ENCODE results near the gene MED13L.

MED13L gene

DNA sequence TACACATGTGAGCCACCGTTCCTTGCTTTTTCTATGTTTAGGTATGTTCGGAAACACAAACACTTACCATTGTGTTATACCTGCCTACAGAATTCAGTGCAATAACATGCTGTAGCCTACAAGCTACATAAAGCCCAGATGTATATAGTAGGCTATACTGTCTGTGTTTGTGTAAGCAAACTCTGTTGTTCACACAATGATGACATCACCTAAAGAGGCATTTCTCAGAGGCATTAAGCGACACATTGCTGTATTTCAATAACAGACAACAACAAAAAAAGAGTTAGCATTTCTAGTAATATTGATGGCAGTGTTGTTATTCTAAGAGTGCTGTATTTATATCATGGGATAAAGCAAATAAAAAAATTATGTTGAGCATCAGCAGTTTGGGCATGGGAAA, 70.2 kb downstream of the MED13L start:
- no peak for FAIRE-seq

DNA sequence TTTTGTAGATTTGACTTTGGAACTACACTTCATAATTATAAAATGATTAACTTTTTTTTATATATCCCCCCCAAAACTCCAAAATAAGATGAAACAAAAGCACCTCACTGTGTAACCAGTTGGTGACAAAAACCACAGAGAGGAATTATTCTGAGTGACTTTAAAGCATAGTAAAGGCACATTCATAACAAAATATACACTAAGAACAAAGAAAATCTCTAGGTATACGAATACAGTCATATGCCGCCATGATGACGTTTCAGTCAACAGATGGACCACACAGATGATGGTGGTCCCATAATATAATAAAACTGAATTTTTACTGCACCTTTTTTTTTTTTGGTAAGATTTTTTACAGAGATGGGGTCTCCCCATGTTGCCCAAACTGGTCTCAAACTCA, 70.7 kb downstream of the MED13L start:
- no peak for FAIRE-seq

DNA sequence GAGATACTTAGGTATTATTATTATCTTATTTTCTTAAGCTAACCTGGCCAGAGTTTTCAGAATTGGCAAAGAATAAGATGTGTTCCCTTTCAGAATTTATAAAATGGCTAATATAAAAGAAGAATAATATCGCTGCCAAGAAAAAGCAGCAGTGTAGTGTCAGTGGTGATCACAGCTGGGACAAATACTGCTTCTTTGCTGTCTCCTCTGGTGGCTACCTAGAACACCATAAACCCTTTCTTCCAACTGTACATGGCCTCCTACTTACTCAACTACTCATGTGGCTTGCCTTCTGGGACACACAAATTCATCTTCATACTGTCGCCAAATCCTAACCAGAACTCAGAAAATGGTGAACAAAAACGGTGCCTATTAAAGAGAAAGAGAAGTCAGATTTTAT, 72.7 kb downstream of the MED13L start:
- FAIRE-seq: no peak

DNA sequence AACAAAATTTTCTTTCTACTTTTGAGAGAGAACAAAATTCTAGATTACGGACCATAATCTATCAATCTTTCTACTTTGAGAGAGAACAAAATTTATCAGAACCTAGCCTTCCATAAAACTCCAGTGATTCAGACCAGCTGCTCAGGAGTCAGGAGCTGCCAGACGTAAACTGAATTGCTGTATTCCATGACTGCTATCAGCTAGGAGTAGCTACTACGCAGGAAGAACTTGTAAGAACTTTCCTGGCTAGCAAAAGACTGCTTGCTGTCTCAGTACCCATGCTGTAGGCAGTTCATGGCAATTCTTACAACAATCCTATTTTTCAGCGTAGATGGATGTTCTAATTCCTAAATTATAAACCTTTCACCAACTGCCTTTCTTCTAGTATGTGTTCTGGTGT, 73.3 kb downstream of the MED13L start:
- FAIRE-seq: no peak

DNA sequence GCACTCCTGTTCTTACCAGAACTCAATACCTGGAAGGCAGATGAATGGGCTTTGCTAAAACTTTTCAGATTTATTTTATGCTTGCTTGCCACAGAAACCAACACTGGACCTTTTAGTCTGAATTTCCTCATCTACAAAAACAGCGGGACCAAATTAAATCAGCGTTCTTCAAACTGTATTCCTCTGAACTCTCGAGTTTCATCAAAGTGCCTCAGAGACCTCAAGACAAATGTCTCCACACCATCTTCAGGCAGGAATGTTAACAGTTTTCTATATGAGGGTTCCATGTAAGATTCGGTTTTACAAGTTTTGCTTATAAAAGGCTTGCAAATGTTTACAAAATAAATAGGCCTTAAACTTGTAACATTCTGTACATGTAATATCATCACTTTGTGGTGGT, 74.6 kb downstream of the MED13L start:
- no peak for FAIRE-seq

DNA sequence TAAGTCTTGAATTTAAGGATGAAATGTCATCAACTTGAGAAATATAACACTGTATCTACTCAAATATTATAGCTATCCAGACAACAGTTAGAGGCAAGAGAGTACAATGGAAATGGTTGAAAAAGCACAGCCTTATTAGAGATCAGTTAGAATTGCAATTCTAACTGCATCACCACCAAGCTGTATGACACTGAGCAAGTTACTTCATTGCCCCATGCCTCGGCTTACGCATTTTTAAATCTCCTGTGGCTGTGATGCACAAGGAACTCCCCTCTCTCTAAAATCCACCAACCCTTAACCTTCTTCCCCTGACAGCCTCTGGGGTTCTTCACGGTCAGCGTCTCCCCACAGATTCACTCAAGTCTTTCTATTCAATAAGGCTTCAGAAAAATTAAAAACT, 75.1 kb downstream of the MED13L start:
- FAIRE-seq: peak; percentile 9

DNA sequence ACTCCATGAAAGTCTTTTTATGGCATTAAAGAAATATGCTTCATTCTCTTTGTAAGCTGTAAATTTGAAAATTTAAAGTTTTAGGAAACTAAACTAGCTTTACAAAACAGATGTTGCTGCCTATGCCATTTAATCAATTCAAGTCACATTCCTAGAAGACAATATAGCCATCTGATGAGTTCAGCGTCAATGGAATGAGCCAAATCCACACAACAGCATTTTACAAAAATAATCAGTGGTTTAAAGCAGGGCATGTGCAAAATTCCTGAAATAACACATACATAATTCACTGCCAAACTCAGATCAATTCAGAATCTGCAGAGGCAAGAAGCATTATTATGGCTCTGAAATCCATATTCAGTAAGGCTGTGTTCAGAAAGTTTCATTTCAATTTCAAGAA, 75.6 kb downstream of the MED13L start:
- no peak for FAIRE-seq

DNA sequence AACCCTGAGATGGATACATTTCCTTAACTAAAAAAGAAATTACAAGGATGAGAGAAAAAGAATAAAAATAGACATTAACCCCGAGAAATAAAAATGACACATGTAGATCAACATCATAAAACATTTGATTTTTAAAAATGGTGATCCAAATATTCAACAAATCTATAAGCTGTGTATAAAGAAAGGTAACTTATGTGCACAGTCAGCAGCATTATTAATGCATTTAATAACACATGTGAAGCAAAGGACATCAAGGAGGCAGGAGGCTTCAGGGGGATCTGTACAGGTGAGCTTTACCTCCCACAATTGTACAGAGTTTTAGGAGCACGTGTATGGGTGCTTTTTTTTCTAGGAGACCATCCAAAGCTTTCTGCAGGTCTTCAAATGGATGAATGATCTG, 76.1 kb downstream of the MED13L start:
- FAIRE-seq: peak; percentile 78

DNA sequence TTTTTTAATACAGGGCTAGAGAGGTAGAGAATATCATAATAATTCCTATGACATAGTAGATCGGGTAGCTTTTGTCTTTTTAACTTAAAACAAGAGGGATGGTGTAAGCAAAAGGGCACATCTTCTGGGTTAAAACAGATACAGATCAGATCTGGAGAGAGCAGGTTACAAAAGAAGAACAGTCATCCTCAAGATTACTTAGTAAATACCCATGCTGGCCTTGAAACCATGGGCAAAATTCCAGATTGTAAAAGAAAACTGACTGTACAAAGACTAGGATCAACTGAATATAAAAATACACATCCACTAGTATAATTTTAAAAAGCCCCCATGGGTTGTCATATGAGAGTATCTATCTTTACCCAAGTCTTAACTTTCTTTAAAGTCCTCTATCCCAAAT, 76.7 kb downstream of the MED13L start:
- FAIRE-seq: no peak

DNA sequence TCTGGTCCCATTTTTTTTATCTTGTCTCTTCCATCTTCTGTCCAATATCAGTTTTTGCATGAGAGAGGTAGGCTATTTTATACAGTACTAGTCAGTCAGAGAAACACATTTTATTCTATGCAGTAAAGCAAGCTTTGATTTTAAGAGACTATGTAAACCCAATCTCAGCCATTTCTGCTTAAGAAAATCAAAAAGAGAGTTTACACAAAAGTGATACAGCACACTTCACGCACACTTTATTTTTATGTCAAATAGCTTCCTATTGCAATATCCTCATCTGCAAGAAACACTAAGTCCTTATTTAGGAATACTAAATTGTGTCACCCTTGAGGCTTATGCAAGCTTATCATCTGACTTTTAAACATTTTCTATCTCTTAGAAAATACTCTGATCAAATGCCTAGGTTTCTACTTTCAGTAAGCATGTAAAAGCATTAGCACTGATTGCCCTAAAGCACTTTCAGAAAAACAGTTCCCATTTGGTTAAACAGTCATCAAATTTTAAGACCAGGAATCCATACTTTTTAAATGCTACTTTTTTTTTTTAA, 78.3 kb downstream of the MED13L start:
- no peak for FAIRE-seq

DNA sequence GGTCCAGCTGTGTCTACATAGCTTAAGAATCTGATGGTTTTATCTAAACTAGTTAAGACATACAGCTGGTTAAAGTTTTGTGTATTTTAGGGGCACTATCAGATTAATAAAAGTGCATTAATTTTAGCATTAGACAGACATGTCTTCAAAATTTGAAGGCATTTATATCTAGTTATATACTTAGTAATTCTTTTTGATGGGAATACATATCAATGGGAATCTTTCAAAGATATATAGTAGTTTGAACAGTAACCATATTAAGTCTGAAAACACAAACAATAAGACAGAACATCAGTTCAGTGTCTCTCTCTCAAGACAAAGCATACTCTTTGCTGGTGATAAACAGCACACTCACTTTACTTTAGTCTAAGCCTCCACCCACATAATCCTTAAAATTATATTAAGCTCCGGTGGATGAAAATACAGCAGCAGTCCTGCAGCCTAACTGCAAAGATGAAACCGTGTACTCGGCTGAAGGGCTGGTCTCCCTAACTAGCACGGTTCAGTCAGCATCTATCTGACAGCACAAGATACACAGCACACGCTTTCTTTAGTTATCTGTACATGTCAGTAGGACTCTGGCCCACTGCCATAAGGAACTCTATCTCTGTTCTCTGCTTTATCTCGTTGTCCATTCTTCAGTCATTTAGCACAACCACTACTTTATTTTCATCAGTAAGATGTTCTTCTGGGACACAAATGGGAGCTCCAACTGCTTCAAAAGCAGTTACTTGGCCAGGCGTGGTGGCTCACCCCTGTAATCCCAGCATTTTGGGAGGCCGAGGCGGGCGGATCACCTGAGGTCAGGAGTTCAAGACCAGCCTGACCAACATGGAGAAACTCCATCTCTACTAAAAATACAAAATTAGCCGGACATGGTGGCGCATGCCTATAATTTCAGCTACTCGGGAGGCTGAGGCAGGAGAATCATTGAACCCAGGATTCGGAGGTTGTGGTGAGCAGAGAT, 80.5 kb downstream of the MED13L start:
- FAIRE-seq: peak; percentile 52

DNA sequence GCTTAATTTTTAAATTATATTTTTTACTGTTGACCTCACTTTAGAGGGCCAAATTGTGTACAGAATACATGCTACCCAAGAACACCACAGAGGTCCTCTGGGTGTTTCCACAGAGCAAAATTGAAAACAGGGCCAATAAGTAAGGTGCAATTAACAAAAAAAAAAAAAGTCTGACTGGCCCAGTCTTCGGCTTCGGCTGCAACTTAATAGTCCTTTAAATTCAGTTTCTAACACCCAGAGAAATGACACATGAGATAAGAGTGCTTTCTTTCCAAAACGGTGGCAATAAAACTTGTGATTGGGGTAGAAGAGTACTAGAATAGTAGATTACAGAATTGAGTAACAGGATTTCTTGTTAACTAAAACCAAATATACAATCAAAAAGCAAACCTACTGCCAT, 81.3 kb downstream of the MED13L start:
- no peak for FAIRE-seq

DNA sequence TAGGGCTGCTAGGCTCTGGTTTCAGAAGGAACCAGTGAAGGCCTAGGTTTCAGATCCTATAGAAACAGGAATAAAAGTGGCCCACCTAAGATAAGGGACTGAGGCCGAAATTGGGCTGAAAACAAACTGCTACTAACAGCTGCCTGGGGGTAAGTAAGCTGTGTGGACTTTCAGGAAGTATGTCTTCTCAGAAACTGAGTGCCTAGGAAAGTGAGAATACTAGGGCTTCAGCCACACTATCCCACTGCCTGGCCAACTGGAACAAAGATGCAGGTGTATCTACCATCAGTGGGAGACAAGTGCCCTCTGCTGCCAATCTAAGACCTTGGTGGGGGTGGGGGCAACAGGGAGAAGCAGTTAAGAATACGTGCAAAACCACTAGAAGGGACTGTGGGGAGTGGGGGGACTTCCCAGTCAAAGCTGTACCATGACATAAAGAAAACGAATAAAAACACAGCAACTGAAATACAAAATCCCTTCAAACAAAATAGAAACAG, 82.5 kb downstream of the MED13L start:
- FAIRE-seq: no peak

DNA sequence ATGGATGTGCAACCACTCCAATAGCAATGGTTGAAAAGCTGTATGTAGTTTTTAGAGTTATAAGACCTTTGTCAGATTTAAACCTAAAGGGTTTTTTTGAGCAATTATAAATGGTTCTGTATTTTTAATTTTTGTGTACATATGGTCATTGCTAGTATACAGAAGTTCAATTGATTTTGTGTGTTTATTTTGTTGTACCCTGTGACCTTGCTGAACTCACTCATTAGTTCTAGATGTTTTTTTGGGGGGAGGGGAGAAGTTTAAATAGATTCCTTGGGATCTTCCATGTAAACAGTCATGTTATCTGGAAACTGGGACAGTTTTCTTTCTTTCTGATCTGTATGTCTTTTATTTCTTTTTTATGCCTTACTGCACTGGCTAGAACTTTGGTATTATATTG, 87.8 kb downstream of the MED13L start:
- FAIRE-seq: no peak

DNA sequence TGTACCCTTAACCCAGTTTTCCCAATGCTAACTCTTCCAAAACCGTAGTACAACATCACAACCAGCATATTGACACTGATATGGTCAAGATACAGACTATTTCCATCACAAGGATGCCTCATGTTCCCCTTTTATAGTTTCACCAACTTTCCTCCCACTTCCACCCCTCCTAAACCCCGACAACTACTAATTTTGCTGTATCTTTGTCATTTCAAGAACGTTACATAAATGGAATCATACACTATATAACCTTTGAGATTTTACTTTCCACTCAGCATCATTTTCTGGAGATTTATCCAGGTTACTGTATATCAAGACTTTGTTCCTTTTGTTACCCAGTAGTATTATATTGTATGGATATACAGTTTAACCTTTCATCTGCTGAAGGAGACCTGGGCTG, 88.9 kb downstream of the MED13L start:
- FAIRE-seq: no peak

DNA sequence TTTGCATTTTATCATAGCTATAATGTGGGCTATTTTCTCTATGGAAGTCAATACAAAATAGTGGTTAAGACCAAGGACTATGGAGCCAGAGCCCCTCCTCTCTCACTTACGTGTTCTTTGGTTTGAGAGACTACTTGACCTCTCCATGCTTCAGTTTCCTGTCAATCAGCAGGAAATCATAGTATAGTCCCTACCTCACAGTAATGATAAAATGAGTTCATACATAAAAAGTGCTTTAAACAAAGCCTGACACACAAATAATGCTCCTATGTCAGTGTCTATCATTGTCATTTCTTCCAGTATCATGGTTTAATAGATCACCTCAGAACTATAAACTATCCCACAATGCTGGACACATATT, 90.4 kb downstream of the MED13L start:
- no peak for FAIRE-seq

DNA sequence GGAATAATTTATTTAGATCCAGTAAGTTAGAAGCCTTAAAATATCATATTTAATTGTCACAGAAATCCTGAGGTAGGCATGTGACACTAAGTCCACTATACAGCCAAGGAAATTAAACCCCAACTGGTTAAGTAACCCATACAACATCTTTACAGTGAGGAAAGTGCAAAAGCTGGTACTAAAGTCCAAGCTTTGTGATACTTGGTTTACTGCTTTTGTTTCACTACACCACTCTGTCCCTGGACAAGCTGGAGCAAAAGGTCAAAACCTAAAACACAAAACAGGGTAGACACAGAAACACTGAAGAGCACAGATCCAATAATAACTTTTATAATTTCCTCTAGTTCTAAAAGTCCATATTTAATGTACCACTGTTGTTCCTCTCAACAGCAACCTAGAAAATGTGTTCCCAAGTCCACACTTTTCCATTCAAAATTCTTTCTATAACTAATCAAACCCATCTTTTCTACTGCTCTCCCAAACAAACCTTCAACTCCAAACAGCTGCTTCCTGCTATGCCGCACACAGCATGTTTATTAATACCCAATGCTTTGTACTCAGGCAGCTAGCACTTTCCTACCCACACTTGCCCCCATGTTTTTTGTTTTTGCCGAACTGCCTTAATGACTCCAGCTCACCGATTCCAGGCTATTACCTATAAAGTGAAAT, 90.9 kb downstream of the MED13L start:
- FAIRE-seq: no peak

DNA sequence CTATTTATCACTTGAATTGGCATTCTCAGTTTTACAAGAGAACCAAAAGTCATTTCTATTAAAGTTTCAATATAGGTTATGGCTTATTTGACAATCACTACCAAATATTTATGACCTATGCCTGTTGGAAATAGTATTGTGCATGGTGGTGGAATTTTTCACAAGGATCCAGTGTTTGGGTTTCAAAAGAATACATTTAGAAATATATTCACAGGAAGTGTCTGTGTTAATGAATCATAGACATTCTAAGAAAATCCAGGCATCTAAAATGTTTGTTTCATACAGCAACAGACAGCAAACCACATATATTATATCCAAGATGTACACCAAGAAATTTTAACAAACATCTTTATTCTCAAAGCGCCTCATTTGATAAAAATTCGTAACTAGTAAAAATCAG, 92.7 kb downstream of the MED13L start:
- FAIRE-seq: no peak

DNA sequence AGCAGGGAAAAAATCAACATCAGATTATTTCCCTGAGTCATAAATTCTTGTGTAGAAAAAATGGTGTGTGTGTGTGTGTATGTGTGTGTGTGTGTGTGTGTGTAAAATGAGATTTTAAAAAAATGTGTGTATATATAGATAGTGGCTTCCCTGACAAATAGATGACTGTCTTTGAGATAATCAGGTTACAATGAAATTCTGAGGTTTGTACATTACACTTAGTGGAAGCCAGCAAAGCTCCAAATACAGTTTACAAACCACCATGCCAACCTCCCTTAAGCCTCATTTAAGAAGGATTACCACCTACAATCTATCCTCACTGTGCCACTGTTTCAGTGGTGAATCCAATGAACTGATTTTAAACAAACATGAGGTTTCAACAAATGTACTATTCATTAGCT, 93.8 kb downstream of the MED13L start:
- no peak for FAIRE-seq

DNA sequence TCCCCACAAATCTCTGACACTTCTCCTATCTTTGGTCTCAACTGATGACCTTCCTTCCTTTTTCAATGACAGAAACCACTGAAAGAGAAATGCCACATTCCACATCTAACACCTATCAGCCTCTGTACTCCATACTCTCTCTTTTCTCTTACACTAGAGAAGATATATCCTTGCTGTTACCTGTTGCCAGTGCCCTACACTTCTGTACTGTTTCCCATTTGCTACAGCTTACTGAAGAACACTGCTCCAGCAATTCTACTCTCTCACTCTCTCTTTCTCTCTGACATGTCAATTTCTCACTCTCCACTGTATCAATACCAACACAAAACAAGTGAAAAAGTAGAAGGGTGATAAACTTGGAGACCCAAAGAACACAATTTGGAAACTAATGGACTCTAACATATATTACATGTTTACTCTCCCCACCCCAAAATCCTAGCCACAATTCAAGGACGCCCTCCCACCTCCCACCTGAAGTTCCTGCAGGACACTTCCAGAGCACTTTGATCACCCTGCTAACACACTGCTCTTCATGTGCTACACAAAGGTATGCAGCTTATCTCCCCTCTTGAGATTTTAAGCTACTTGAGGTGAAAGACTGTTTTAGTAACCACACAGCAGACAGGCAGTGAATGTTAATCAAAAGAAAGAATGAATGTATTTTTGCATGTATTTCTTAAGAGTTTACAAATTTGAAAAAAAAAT, 95.0 kb downstream of the MED13L start:
- FAIRE-seq: no peak

DNA sequence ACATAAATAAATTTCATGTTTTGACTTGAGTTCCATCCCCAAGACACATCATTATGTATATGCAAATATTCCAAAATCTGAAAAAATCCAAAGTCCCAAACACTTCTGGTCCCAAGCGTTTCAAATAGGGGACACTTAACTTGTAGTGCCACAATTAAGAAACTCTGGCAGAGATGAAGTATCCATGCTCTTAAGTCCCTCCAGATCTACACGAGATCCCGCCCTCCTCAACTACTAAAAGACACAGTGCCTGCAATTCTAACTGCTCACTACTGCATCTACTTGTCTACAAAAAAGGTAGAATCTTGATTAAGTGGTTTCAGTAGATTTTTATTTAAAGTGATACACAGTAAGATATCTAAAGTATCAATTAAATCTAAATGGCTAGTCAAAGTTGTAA, 97.0 kb downstream of the MED13L start:
- peak; percentile 21 for FAIRE-seq

DNA sequence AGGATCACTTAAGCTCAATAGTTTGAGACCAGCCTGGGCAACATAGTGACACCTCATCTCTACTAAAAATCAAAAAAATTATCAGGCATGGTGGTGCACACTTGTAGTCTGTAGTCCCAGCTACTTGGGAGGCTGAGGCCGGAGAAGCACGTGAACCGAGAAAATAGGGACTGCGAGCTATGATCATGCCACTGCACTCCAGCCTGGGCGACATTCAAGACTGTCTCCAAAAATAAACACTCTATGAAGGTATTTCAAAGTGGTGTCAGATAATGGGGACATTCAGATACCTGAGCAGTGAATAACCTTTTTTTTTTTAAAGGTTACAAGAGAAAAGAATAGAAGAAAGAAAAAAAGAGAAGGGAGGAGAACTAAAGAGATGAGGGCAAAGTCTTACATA, 98.1 kb downstream of the MED13L start:
- FAIRE-seq: no peak

DNA sequence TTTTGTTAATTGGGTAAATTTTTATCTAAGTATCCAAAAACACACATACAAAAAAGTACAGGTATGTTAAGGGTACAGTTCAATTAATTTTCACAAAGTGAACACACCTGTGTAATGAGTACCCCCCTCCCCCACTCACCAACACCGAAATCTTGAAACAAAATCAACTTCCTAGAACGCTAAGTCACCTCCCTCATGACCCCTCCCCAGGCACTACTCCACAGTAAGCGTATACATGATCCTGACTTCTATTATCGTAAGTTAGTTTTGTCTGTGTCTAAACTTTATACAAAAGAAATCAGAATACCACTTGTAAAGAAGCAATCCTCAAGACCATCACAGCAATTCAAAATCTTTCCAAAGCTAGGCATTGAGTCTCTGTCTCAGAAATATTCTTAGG, 100.5 kb downstream of the MED13L start:
- no peak for FAIRE-seq

Measured in A204.1 (cell line).